Embryonic facial prominence (tissue), 1 donor: ENCODE data around the gene CNTROB.
"Not testable (repeated sequence)": the region's sequence is repeated elsewhere in the genome, so short reads cannot be mapped to it uniquely, and the experiment has no call there.

Source experiments
- DNase-seq: peaks from one replicate; pipeline ENCODE4 v3.0.0-alpha.2; 2016; ENCODE audit errors: extremely low spot score

CNTROB gene

DNA sequence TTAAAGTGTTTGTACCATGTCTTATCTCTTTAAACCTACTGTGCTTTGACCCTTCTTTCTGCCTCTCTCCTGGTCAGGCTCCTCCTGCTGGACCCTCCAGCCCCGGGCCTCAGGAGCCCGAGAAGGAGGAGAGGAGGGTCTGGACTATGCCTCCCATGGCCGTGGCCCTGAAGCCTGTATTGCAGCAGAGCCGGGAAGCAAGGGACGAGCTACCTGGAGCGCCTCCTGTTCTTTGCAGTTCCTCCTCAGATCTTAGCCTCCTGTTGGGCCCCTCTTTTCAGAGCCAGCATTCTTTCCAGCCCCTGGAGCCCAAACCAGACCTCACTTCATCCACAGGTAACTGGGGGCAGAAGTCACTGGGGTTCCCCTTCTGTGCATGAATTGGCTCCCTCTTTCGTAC, 13.6 kb downstream of the CNTROB start:
- no peak for DNase-seq

DNA sequence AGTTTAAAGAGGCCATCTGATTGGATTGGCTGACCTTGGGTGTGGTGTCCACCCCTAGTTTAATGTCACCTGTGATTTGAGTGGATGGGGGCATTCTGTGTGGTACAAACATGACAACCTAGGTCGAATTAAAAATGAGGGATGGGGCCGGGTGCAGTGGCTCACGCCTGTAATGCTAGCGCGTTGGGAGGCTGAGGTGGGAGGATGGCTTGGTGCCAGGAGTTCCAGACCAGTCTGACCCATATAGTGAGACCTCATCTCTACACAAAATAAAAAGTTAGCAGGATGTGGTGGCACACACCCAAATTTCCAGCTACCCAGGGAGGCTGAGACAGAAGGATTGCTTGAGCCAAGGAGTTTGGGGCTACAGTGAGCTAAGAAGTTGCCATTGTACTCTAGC, 14.4 kb downstream of the CNTROB start:
- DNase-seq: no peak

DNA sequence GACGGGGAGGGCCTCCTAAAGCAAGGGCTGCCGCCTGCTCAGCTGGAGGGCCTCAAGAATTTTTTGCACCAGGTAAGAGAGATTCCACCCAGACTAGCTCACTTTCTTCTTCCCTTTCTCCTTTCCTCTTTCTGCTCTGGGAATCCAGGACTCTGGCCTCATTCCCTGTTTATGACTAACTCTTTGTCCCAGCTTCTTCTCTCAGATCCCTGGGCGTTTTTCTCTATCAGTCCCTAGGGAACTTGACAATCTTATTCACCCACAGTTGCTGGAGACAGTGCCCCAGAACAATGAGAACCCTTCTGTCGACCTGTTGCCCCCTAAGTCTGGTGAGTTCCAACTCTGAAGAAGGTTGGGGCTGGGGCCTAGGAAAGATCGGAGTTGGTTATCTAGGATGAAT, 15.6 kb downstream of the CNTROB start:
- no peak for DNase-seq

DNA sequence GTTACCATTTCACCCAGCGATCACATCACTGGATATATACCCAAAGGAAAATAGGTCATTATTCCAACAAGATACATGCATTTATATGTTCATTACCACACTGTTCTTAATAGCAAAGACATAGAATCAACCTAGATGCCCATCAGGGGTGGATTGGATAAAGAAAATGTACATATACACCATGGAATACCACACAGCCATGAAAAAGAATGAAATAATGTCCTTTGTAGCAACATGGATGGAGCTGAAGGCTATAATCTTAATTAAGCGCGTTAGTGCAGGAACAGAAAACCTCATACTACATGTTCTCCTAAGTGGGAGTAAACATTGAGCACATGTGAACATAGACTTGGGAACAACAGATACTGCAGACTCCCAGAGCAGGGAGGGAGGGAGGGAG, 18.6 kb downstream of the CNTROB start:
- DNase-seq: no peak

DNA sequence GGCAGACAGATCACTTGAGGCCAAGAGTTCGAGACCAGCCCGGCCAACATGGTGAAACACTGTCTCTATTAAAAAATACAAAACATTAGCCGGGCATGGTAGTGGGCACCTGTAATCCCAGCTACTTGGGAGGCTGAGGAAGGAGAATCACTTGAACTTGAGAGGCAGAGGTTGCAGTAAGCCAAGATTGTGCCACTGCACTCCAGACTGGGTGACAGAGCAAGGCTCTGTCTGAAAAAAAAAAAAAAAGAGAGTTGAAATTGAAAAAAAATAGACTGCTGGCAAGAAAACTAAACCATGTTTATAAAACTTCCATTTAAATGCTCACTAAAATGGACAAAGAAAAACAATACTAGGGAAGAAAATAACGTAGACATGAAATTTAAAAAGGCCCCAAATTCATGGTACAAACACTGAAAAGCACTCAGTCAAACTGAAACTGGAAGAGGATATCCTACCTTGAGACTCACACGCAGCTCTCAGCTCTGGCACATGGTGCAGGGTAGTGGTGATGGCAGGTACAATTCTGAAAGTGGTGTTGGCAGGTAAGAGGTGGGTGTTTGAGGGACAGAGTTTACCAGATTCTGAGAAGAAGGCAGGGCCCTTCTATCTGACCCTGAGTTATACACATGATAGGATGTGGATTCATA, 19.3 kb downstream of the CNTROB start:
- DNase-seq: no peak

- not testable (repeated sequence) for DNase-seq
These were observed 21.3 kb downstream of the CNTROB start for GRCh38 chr17:7953266-7953665.

- DNase-seq: no peak
These were observed 23.6 kb downstream of the CNTROB start for GRCh38 chr17:7955414-7956227.

- DNase-seq: peak; percentile 15
These were observed 24.4 kb downstream of the CNTROB start for GRCh38 chr17:7956228-7956965.

DNA sequence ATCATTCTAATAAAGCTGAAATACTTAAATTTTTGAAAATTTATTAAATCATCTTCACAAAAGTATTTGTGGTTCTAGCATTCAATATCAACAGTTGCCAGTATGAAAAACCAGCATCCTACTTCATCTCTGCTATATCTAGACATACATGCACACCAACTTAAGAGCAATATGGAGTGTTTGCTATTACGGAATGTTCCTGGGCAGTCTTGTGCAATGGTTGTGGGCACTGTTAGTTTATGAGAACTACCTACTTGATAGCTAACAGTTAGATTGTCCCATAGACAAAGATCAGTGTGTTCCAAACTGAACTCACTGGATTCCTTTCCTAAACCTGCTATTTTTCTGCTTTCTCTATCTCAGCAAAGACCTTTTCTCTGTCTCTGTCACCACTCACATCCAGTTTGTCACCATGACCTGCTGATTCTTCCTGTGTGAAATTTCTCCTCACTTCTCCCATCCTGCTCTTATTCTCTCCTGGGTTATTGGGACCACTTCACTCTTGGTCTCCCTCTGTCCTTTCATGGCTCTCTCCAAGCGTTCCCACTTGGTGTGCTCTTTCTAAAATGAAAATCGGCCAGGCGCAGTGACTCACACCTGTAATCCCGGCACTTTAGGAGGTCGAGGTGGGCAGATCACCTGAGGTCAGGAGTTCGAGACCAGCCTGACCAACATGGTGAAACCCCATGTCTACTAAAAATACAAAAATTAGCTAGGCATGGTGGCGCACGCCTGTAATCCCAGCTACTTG, 27.7 kb downstream of the CNTROB start:
- DNase-seq: no peak

DNA sequence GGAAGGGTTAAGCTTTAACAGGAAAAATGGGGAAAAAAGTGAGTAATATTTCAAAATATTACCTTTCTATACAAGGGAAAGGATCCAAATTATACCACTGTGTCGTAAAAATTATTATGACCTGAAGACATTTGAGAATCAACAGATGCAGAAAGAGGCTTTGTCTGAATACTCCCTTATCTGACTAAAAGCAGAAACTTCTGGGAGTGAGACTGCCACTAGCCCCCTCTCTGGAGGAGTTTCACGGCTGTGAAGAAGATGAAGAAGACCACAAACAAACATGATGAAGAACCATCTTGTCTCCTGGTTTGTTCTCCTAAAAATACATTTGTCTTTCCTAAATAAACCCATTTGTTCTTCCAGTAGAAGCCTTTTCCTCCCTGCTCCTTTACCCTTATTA, 29.4 kb downstream of the CNTROB start:
- no peak for DNase-seq

DNA sequence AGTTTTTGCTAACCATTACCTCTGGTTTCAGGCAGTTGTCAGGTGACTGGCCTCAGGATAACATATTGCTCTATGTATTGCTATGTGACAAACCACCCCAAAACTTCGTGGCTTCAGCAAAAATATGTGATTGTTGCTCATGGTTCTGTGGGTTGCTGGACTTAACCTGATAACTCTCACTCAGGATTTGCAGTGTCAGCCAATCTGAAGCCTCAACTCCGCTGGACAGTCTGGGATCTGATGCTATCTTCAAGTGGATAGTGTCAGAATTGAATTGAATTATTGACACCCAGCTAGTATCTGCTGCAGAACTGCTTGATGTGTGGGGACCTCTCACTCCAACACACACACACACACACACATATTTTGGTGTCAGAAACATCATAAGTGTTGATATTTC, 35.7 kb downstream of the CNTROB start:
- DNase-seq: no peak

- no peak for DNase-seq
These were observed 37.4 kb downstream of the CNTROB start for GRCh38 chr17:7969433-7969832.

DNA sequence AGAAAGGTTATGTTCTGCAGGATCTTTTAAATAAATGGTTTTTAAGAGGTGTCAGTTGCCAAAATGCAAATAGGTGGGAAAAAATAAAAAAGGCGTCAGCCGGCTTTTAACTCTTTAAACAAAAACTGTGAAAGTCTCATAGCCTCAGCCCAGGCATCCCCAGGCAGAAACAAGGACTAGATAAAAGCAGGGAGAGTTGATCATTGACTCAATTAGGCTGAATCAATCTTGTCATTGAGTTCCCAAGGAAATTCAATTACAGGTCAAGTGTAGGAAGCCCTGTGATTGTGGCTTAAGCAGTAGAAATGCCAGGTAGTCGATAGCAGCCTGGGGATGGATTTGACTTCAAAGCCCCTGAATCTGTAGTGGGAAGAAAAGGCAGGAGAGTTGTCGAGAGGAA, 39.6 kb downstream of the CNTROB start:
- DNase-seq: no peak

DNA sequence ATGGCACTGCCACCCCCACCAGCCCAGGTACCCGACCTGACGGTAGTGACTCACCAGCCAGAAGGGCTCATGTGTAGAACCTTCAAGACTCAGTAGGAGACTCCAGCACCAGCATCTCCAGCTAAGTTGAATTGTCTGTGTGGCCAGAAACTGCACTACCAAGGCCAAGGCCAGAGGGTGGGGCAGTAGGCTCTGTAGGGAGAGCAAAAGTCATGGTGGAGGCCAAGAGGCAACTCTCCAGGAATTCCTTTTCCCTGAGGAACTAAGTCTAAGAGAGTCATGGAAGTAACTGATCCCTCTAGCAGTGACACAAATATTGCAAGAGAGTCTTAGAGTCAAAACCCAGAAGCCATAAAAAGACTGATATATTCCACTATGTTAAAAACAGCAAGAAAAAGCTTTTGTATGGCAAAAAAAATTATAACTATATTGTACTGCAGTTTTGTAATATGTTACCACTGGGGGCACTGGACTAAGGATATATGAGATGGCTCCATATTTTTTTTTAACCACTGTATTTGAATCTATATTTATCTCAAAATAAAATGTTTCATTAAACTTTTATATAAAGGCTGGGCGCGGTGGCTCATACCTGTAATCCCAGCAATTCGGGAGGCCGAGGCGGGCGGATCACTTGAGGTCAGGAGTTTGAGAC, 40.3 kb downstream of the CNTROB start:
- no peak for DNase-seq

- DNase-seq: no peak
These were observed 42.7 kb downstream of the CNTROB start for GRCh38 chr17:7974638-7975131.

GRCh38 chr17:7977039-7977438, 45.0 kb downstream of the CNTROB start:
- DNase-seq: no peak

- no peak for DNase-seq
These were observed 45.8 kb downstream of the CNTROB start for GRCh38 chr17:7977805-7978204.

DNA sequence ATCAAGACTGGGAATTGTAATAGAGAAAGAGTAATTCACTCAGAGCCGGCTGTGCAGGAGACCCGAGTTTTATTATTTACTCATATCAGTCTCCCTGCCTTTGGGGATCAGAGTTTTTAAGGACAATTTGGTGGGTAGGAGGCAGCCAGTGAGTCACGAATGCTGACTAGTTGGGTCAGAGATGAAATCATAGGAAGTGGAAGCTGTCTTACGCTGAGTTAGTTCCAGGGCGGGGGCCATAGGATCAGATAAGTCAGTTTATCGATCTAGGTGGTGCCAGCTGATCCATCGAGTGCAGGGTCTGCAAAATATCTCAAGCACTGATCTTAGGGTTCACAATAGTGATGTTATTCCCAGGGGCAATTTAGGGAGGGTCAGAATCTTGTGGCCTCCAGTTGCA, 50.2 kb downstream of the CNTROB start:
- DNase-seq: no peak

GRCh38 chr17:7982666-7983065, 50.7 kb downstream of the CNTROB start:
- DNase-seq: no peak

DNA sequence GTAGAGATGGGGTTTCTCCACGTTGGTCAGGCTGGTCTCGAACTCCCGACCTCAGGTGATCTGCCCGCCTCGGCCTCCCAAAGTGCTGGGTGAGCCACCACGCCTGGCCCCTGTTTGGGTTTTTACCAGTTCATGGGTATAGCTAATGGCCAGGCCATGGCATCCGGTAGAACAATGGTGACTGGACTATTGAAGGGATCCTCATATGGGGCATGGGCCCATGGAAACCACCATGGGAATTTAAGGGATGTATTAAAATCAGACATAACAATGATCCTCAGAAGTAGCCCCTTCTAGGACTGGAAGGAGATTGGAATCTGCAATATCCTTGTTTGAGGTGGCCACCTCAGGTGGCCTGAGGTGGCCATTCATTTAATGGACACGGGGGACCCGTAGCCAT, 52.9 kb downstream of the CNTROB start:
- DNase-seq: no peak

DNA sequence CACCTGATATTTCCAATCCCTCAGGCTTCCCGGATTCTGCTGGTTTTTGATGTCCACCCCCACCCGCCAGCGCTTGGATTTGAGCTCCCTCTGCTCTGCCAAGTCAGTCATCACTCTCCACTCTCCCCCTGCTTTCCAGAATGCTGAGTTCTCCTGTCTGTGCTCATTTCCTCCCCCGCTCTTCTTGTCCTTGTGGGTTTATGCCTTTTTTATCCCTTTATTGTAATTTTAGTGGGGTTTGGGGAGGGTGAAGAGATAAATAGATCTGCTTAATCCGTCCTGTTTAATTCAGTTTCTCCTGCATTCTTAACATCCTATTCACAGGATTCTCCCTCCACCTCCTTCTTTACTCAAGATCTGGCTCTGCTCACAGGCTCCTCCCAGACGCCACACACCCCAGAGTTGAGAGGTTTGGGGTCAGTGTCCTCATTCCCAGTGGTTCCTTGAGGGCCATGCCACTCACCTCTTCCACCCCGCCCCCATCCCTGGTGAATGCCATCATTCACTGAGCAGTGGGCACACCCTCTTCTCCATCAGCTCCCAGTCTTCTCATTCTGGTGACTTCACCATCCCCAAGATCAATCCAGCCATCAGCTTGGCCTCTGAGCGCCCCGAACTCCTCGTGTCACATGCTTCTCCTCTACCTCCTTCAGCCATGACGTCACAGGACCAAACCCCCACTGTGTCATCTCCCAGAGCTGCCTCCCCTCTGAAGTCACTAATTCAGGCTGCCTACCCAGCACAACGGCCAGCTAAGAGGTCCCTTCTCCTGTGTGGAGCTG, 55.3 kb downstream of the CNTROB start:
- no peak for DNase-seq
